Measurements from ENCODE around the gene PYROXD2.

PYROXD2 gene

GRCh38 chr10:98430427-98430826, 15.4 kb upstream of the PYROXD2 start:
- TF ChIP-seq ZNF70 (CRISPR knock-in tag; IDR thresholded peaks at IDR 0.05): no peak
- TF ChIP-seq GLIS3 (CRISPR knock-in tag; IDR thresholded peaks at IDR 0.05): no peak
- TF ChIP-seq PPARA (CRISPR knock-in tag; IDR thresholded peaks at IDR 0.05; ENCODE audit: borderline replicate concordance): no peak
- no peak for TF ChIP-seq PATZ1 (CRISPR knock-in tag; IDR thresholded peaks at IDR 0.05; ENCODE audit: borderline replicate concordance)
- TF ChIP-seq CSRNP3 (CRISPR knock-in tag; IDR thresholded peaks at IDR 0.05): no peak
- TF ChIP-seq RARB (CRISPR knock-in tag; IDR thresholded peaks at IDR 0.05): no peak
- no peak for TF ChIP-seq CREB5 (CRISPR knock-in tag; IDR thresholded peaks at IDR 0.05; ENCODE audit: low read depth)
- TF ChIP-seq ZC3H10 (CRISPR knock-in tag; IDR thresholded peaks at IDR 0.05): no peak
- TF ChIP-seq OSR1 (CRISPR knock-in tag; IDR thresholded peaks at IDR 0.05): no peak
- TF ChIP-seq TCF4 (CRISPR knock-in tag; IDR thresholded peaks at IDR 0.05; ENCODE audit: borderline replicate concordance): no peak
- TF ChIP-seq ZNF8 (CRISPR knock-in tag; IDR thresholded peaks at IDR 0.05): no peak
- TF ChIP-seq TOX (CRISPR knock-in tag; IDR thresholded peaks at IDR 0.05; ENCODE audit: borderline replicate concordance): no peak
- TF ChIP-seq POU6F1 (CRISPR knock-in tag; IDR thresholded peaks at IDR 0.05; ENCODE audit: borderline replicate concordance, low read depth): no peak
- TF ChIP-seq BACH2 (CRISPR knock-in tag; IDR thresholded peaks at IDR 0.05; ENCODE audit: borderline replicate concordance): no peak
- no peak for ATAC-seq

- TF ChIP-seq POU6F1 (CRISPR knock-in tag; IDR thresholded peaks at IDR 0.05; ENCODE audit: borderline replicate concordance, low read depth) (no peak), TSHZ2 (CRISPR knock-in tag; IDR thresholded peaks at IDR 0.05) (no peak), RARB (CRISPR knock-in tag; IDR thresholded peaks at IDR 0.05) (no peak), ARNTL (CRISPR knock-in tag; IDR thresholded peaks at IDR 0.05; ENCODE audit: borderline replicate concordance, low read depth) (no peak), CSDC2 (CRISPR knock-in tag; IDR thresholded peaks at IDR 0.05) (no peak), TOX (CRISPR knock-in tag; IDR thresholded peaks at IDR 0.05; ENCODE audit: borderline replicate concordance) (no peak), BACH2 (CRISPR knock-in tag; IDR thresholded peaks at IDR 0.05; ENCODE audit: borderline replicate concordance) (no peak), TCF4 (CRISPR knock-in tag; IDR thresholded peaks at IDR 0.05; ENCODE audit: borderline replicate concordance) (no peak), SNAI2 (CRISPR knock-in tag; IDR thresholded peaks at IDR 0.05) (no peak), ZNF8 (CRISPR knock-in tag; IDR thresholded peaks at IDR 0.05) (no peak), ZC3H10 (CRISPR knock-in tag; IDR thresholded peaks at IDR 0.05) (no peak), ZFP3 (CRISPR knock-in tag; IDR thresholded peaks at IDR 0.05) (no peak), PPARA (CRISPR knock-in tag; IDR thresholded peaks at IDR 0.05; ENCODE audit: borderline replicate concordance) (no peak), CREB5 (CRISPR knock-in tag; IDR thresholded peaks at IDR 0.05; ENCODE audit: low read depth) (no peak), ZFP30 (CRISPR knock-in tag; IDR thresholded peaks at IDR 0.05) (no peak), ISL1 (CRISPR knock-in tag; IDR thresholded peaks at IDR 0.05) (no peak), ZNF565 (CRISPR knock-in tag; conservative IDR thresholded peaks at IDR 0.05; ENCODE audit: low read depth) (no peak), OSR1 (CRISPR knock-in tag; IDR thresholded peaks at IDR 0.05) (no peak), ESRRG (CRISPR knock-in tag; IDR thresholded peaks at IDR 0.05) (no peak), GLIS3 (CRISPR knock-in tag; IDR thresholded peaks at IDR 0.05) (no peak)
Observed at GRCh38 chr10:98429320-98430072, 14.5 kb upstream of the PYROXD2 start.

More at GRCh38 chr10:98429320-98430072, 14.5 kb upstream of the PYROXD2 start:
- ATAC-seq: no peak

Data from SK-N-SH treated with all-trans-retinoic acid at 6 μM for 48 hours (cell line).